ENCODE measurements around the gene GRM5.
A peak's percentile ranks its signal among the peaks of the same experiment; 100 is the strongest.

The GRM5 gene

DNA sequence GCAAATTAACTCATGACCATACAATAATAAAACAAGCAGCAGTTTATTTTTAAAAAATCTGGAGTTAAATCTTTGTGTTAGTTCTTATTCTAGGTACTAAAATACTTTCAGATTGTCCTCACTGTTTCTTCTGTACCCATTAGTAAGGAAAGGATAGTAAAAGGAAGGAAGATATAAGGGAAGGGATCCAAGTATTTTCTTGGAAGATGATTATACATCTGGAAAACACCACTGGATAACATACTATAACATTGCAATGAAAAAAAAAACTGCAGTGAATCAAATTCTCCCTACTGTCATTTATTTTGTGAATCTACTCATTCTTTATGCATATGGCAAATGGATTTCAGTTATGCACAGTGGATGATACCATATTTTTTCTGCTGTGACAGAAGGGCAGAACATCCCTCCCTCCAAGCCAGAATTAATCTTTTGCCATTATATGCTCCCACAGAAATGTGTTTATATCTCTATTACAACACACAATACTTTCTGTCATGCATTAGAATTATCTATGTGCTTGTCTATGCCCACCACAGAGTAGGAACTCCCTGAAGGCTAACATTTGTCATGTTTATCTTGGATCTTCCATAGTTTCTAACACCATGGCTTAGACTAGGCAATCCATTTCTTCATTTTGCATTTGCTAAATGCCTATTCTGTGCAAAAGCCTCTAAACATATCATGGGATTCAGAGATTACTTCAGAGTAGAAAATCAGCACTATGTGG is 446.0 kb downstream of the GRM5 start:
- no peak for DNase-seq (ENCODE audit: low read depth, low spot score)

DNA sequence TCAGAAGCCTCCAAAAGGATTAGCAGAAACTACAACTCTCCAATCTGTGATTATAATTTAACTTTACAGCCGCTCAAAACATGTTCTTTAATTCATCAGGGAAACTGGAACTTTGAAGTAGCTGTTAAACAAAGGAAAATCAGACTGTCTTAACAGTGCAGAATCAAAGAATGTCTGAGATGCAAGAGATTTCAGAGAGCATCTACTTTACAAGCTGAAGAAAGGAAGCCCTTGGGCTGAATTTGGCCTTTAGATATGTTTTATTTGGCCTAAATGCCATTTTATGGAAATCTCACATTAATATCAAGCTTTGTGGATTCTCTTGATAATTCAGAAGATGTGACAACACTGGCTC is 446.7 kb downstream of the GRM5 start:
- DNase-seq (ENCODE audit: low read depth, low spot score): no peak

- no peak for DNase-seq (ENCODE audit: low read depth, low spot score)
Measured at GRCh38 chr11:88618327-88619070, 447.3 kb downstream of the GRM5 start.

- DNase-seq (ENCODE audit: low read depth, low spot score): no peak
Measured at GRCh38 chr11:88617226-88617625, 448.6 kb downstream of the GRM5 start.

DNA sequence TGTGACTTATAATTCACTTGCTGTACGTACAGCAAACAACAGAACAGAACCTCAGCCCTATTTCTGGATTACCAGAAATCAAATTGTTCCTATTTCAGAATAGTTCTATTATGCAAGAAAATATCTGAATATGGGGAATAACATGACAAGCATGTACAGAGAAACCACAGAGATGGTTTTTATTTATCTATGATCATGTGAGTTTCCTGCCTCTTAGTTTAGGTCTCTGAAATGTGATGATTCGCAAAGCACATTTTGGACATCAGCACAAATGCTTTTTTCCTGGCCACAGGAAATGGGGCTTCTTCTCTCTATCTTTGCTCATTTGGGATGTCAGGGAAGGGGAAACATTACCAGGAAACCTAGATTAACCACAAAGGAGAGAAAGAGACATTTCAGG is 461.5 kb downstream of the GRM5 start:
- DNase-seq (ENCODE audit: low read depth, low spot score): no peak

GRCh38 chr11:88603091-88603867 is 462.5 kb downstream of the GRM5 start:
- DNase-seq (ENCODE audit: low read depth, low spot score): no peak

DNA sequence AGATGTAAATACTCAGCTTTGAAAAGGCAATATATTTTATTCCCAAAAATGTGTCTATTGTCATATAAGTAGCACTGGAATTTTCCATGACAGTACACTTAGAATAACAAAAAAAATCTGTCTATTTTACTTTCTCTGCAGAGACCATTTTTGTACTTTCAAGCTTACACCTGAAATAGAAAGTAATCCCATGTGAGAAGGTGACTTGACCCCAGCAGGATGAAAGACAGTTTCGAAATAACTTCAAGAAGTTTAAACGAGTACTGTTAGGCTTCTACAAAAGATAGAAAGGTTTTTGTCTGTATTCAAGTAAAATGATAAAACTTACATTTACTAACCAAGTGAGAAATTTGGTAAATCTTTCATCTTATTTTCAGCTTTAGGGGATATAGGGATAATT is 468.4 kb downstream of the GRM5 start:
- DNase-seq (ENCODE audit: low read depth, low spot score): no peak

DNA sequence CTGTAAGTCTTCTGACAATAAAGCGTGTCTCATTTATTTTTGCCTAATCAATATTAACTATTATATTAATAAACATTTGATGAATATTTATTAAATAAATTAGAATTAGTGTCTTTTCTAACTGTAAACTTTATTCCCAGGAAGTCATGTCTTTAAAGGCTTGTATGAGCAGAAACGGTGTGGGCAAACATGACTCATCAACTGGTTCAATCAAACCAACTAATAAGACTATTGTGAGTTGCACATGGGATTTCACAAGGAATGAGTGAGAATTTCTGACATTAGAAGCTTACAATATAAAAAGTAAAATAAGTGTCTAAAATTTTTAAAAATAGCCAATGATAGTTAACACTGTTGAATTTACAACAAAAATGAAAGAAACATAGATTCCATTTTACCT is 469.0 kb downstream of the GRM5 start:
- DNase-seq (ENCODE audit: low read depth, low spot score): no peak

GRCh38 chr11:88594274-88594950 is 471.4 kb downstream of the GRM5 start:
- no peak for DNase-seq (ENCODE audit: low read depth, low spot score)

- DNase-seq (ENCODE audit: low read depth, low spot score): no peak
Measured at GRCh38 chr11:88590361-88590760, 475.4 kb downstream of the GRM5 start.

DNA sequence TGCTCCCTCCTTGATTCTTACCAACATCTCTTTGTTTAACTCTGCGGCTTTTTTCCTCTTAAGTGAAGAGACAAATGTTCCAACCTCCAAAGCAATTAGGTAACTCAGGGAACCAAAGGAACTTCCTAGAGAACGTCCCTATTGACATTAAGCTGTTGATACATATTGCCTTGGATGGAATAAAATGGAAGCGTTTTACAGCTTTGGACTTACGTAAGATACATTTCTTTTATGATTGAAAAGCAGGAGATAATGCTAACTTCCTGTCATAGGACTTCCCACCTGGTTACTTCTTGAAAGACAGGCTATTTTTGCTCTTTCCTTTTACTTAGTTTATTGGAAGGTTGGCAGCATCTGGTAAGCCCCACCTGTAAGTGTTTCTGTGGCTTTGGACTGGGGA is 482.5 kb downstream of the GRM5 start:
- DNase-seq (ENCODE audit: low read depth, low spot score): no peak

DNA sequence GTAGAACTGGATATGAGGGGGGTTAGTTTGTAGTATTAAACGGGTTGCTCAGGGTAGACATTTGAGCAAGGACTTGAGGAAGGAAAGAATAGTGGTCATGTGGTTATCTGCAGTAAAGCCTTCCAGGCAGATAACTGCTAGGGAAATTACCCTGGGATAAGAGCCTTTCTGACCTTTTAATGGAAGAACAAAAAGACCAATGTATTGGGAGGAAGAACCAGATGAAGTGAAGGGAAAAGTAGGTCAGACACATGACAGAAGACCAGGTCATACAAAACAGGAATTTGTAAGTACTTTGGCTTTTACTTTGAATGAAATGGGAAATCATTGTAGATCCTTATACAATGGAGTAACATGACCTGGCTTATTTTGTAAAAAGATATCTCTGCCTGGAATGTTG is 486.3 kb downstream of the GRM5 start:
- DNase-seq (ENCODE audit: low read depth, low spot score): no peak

- no peak for DNase-seq (ENCODE audit: low read depth, low spot score)
Measured at GRCh38 chr11:88576741-88577140, 489.0 kb downstream of the GRM5 start.

GRCh38 chr11:88575916-88576315 is 489.9 kb downstream of the GRM5 start:
- no peak for DNase-seq (ENCODE audit: low read depth, low spot score)

DNA sequence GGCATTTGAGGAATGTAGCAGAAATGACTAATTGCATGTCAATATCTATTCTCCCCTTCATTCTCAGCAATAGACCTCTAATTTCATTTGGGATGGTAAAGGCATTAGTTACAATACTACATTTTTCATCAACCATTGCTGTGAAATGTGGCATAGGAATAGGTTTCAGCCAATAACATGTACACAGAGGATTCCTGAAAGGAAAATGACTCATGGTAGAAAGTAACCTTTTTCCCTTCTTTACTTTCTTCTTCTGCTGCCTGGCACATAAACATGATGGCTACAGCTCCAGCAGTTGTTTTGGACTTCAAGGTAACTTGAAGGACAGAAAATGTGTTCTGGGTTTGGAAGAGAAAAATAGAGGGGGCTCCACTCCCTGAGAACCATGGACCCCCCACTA is 496.4 kb downstream of the GRM5 start:
- no peak for DNase-seq (ENCODE audit: low read depth, low spot score)

DNA sequence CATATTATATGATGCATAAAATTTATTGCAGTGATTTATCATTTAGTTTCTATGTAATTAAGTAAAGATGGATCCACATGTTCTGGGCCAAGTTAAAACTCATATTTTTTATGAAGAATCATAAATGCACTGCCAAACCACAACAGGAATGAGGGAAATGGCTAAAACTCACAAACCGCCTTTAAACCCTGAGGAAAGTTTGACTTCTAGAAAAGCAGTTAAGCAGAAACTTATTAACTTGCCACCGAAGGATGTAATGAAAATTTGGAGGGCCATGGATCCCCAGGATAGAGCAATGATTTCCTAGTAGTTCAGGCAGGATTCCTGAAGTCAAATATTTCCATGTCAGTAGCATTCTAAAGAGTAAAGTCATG is 510.0 kb downstream of the GRM5 start:
- no peak for DNase-seq (ENCODE audit: low read depth, low spot score)

DNA sequence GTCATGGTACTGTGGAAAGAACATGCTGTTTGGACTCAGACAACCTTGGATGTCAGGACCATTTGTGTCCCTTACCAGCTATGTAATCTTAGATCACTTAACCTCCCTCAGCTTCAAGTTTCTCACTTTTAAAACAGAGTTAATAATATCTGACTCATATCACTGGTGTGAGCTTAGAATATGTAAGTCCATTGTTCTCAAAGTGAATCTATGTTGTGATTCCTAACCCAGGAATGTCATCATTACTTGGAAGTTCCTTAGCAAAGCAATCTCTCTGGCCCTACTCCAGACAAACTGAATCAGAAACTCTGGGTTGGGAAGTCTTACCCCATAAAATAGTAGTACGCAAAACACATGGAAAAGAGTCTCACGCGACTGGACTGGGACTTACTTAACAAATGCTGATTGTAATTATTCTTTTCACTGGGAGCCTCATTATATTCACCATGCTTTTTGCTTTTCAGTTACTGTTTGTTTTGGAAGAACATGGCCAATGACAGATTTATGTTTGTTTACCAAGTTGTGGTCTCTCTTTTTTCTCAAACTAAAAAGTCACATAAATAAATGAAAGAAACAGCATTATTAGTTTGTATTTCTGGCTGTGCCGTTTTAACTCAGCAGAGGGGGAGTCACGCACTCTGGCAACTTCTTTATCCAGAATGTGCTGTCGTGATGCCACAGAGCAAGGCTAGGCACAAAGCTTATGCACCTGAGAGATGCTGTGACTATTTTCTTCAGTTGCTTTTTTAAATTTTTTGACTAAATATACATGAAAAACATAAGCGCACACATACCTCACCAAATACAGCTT is 510.6 kb downstream of the GRM5 start:
- peak; percentile 36 for DNase-seq (ENCODE audit: low read depth, low spot score)

GRCh38 chr11:88553204-88553603 is 512.6 kb downstream of the GRM5 start:
- no peak for DNase-seq (ENCODE audit: low read depth, low spot score)

DNA sequence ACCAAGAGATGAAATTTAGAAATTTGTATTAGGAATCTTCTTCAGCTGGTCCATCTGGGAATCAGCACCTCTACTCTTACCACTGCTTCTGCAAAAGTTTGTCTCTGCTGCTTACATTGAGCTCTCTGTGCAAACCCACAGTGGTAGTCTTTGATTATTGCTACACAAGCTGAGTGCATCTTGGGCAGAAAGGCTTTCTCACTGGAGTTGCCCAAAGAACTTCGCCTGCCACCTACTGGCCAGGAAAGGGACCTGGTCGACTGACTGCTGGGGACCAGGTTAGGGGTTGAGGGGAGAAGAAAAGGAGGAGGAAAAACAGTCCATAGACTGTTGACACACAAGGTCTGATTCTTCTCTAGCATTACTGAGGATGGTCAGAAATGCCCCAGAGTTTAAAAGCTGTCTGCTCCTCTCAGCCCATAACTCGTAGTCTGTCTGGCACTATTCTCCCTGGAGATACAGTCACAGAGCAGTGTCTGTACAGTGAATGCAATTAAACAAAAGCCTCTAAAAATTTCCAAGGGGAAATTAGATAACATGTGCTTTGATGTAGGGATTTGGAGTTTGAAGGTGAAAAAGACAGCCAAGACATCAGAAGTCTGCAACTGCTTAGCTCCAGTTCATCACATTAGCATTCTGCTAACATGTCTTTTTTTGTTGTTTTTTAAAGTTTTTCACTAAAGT is 513.3 kb downstream of the GRM5 start:
- DNase-seq (ENCODE audit: low read depth, low spot score): no peak

DNA sequence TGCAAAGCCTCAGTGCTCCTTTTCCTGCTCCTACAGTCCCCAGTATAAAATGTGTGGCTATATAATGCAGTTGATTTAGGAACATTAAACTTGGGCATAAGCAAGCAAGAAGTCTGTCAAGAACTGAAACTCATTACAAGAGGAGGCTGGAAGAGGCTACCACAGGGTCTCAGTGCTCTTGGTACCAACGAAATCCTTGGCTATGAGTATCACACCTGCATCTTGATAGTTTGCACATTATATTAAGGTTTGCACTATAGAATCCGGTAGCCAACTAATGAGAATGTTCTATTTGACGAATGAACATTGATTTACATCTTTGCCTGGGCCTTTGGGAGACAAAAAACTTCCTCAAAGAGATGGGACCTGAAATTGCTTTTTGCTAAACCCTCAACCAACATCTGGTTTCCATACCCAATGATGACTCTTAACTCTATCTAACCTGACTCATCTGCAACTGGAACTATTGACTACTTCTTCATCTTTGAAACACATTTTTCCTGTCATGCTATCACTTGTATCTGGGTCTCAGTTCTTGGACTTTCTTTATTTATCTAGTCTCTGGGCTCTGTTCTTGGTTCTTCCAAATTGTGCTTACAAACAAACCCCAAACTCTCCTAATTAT is 521.0 kb downstream of the GRM5 start:
- DNase-seq (ENCODE audit: low read depth, low spot score): no peak

Measured in brain pericyte (primary cell).